Erythroblast (primary cell): ENCODE data around the gene FGD5.

Experiments used
- GATA1 ChIP-seq: IDR thresholded peaks from 2 replicates; pipeline ENCODE4 v1.6.1; 2011; ENCODE audit warnings: low read depth, mild to moderate bottlenecking, control low read depth, low read length, moderate library complexity
- POLR2A ChIP-seq: IDR thresholded peaks from 2 replicates; pipeline ENCODE4 v1.6.1; 2011; ENCODE audit warnings: mild to moderate bottlenecking, low read length

DNA sequence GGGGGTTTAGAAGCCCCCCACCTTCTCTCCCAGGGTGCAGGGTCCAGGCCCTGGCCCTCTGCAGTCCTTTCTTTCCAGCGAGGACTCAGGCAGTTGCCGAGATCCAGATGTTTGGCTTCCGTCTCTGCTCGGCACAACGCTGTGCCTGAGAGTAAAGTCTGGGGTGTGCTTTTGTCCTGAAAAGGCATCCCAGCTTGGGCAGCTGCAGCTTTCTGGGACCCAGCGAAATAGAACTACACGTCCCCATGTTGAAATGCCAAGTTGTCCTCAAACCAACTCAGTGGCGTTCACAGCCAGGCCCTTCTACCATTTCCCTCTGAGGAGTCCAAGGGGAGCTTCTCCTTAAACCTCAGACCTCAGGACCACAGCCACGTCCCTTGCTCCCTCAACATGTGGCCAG, 23.1 kb downstream of the FGD5 start:
- TF ChIP-seq POLR2A (no peak), GATA1 (no peak)
